ENCODE measurements around the gene RARS2. TPM values are rescaled to one million over a fixed set of nuclear protein-coding genes. Genes with fewer than 3 reads are reported as not detected.

The RARS2 gene
- total and polyA plus RNA-seq, 9 of the 15 experiments (the other 6 are each of a cell fraction or from before 2014, with no cell fraction given): 30.0 to 92.7 (median 43.4) TPM

- TF ChIP-seq MAZ (CRISPR knock-in tag; conservative IDR thresholded peaks at IDR 0.05 in 1 of 2, IDR thresholded peaks at IDR 0.05 in 1 of 2) (peak; percentile 70 to 72; a peak in 3 of 4 replicates), ZNF12 (CRISPR knock-in tag; IDR thresholded peaks at IDR 0.05) (no peak), ZNF57 (CRISPR knock-in tag; IDR thresholded peaks at IDR 0.05) (no peak), ELF4 (CRISPR knock-in tag; IDR thresholded peaks at IDR 0.05) (0 out of 2 replicates have a peak, but pooled peaks have one; percentile 65), CREBBP (IDR thresholded peaks at IDR 0.05; ENCODE audit: low read depth, low read length) (no peak), SIN3A (IDR thresholded peaks at IDR 0.05; ENCODE audit: borderline replicate concordance in 2 of 2, control insufficient read depth in 1 of 2, low read depth in 2 of 2, low read length in 2 of 2) (peak in 1 of 2 experiments; percentile 40; a peak in 1 of 4 replicates), ZBTB40 (IDR thresholded peaks at IDR 0.05) (peak; percentile 86), ZBTB40 (CRISPR knock-in tag; IDR thresholded peaks at IDR 0.05) (no peak), CHAMP1 (IDR thresholded peaks at IDR 0.05) (no peak), ASH1L (IDR thresholded peaks at IDR 0.05; ENCODE audit: borderline replicate concordance, low read depth, partially characterized antibody) (peak; percentile 62), SRSF1 (IDR thresholded peaks at IDR 0.05; ENCODE audit: low read depth, low read length) (0 out of 2 replicates have a peak, but pooled peaks have one; percentile 62), MEIS2 (IDR thresholded peaks at IDR 0.05; ENCODE audit: partially characterized antibody) (peak; percentile 52), ZBTB2 (IDR thresholded peaks at IDR 0.05) (no peak)
Observed at GRCh38 chr6:87472525-87473418, 117.0 kb downstream of the RARS2 start, which contains the start of gene SLC35A1 (continued).

All from K562 (cell line).